ENCODE data around the gene THSD7B.

THSD7B gene, protein sequence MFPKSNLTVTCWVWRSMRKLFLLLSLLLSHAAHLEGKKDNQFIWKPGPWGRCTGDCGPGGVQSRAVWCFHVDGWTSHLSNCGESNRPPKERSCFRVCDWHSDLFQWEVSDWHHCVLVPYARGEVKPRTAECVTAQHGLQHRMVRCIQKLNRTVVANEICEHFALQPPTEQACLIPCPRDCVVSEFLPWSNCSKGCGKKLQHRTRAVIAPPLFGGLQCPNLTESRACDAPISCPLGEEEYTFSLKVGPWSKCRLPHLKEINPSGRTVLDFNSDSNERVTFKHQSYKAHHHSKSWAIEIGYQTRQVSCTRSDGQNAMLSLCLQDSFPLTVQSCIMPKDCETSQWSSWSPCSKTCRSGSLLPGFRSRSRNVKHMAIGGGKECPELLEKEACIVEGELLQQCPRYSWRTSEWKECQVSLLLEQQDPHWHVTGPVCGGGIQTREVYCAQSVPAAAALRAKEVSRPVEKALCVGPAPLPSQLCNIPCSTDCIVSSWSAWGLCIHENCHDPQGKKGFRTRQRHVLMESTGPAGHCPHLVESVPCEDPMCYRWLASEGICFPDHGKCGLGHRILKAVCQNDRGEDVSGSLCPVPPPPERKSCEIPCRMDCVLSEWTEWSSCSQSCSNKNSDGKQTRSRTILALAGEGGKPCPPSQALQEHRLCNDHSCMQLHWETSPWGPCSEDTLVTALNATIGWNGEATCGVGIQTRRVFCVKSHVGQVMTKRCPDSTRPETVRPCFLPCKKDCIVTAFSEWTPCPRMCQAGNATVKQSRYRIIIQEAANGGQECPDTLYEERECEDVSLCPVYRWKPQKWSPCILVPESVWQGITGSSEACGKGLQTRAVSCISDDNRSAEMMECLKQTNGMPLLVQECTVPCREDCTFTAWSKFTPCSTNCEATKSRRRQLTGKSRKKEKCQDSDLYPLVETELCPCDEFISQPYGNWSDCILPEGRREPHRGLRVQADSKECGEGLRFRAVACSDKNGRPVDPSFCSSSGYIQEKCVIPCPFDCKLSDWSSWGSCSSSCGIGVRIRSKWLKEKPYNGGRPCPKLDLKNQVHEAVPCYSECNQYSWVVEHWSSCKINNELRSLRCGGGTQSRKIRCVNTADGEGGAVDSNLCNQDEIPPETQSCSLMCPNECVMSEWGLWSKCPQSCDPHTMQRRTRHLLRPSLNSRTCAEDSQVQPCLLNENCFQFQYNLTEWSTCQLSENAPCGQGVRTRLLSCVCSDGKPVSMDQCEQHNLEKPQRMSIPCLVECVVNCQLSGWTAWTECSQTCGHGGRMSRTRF (N-terminal part only)

GRCh38 chr2:136765256-136766072, at the start of gene THSD7B:
Gene THSD7B (plus strand): TSS chr2:136765545. CDS start chr2:136882179, 116,634 bp downstream.
- DNase-seq (ENCODE audit: low spot score), result no peak
- TF ChIP-seq CTCF (conservative IDR thresholded peaks at IDR 0.05; ENCODE audit: low read depth), result no peak
- no peak within 1 kb of the TSS for H3K27ac ChIP-seq
- POLR2A ChIA-PET (ENCODE audit: low non-redundant PET), result no interaction called here
- CTCF ChIA-PET, result interaction anchor here (0.6 kb wide), 2 partner anchors 788 to 851 kb away, joined by 4 to 7 read pairs; no protein-coding TSS in a partner anchor

DNA sequence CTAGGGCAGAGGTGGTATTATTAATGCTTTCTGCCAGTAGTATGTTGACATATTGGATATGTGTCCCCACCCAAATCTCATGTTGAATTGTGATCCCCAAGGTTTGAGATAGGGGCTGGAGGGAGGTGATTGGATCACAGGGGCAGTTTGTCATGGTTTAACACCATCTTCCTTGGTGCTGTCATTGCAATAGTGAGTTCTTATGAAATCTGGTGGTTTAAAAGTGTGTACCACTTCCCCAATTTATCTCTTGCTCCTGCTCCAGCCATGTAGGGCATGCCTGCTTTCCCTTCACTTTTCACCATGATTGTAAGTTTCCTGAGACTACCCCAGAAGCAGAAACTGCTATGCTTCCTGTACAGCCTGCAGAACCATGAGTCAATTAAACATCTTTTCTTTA, 47.1 kb upstream of the THSD7B start:
- DNase-seq (ENCODE audit: low spot score), result no peak
- no peak for TF ChIP-seq CTCF (conservative IDR thresholded peaks at IDR 0.05; ENCODE audit: low read depth)
- ChIA-PET POLR2A (ENCODE audit: low non-redundant PET) (no interaction called here), CTCF (no interaction called here)
- no peak overlapping the region for H3K27ac ChIP-seq

DNA sequence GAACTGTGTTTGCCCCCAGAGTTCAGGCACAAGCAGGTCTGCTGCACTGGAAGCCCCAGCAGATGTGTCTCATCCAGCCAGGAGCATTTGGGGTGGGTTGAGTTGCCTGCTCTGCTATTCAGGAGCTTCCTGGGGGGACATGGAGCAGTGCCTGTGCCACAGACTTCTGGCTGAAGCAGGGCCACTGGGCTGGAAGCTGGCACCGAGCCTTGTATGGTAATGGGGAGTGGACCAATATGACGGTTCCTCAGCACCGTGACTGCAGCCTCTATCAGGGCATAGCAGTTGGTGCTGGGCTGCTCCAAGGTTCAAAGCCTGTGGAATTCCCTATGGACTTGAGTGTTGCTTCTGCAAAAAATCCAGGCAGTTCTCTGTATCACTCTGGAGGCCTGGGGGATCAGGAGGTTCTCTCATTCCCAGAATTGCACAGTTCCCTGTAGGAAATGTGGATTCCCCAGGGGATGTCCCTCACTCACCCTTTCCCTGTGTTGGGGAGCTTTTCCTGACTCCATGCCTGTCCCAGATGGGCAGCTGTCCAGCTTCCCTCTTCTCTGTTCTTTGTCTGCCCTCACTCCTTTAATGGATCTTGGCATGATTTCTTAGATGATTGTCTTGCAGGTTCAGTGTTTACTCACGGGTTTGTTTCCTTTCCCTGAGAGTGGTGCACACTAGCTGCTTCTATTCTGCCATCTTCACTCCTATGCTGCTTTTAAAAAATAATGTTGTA, 37.2 kb upstream of the THSD7B start:
- TF ChIP-seq CTCF (conservative IDR thresholded peaks at IDR 0.05; ENCODE audit: low read depth), result no peak
- POLR2A ChIA-PET (ENCODE audit: low non-redundant PET), result no interaction called here
- CTCF ChIA-PET, result no interaction called here
- DNase-seq (ENCODE audit: low spot score), result no peak
- no peak overlapping the region for H3K27ac ChIP-seq

- ChIA-PET POLR2A (ENCODE audit: low non-redundant PET) (no interaction called here), CTCF (interaction anchor here (0.8 kb wide), 1 partner anchor 11 kb away, joined by 3 read pairs; no protein-coding TSS in a partner anchor)
- no peak overlapping the region for H3K27ac ChIP-seq
- TF ChIP-seq CTCF (conservative IDR thresholded peaks at IDR 0.05; ENCODE audit: low read depth), result no peak
- no peak for DNase-seq (ENCODE audit: low spot score)
Observed at GRCh38 chr2:136736236-136736635, 29.1 kb upstream of the THSD7B start.

DNA sequence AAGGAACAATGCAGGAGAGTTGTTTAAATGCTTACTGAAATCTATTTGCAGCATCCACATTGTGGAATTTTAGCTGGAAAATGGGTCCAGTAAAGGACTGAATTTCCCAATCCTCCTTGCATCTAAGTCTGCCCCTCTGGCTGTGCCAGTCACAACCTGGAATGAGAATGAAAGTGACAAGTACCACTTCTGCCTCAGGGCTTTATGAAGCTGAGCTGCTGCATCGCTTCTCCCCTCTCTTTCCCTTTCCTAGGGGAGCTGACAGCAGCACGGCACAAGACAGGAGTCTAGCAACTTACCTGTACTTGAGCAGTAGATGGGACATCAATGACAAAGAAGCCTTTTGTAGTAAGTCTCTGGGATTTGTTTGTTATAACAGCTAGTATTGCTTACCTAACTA, 27.3 kb upstream of the THSD7B start:
- POLR2A ChIA-PET (ENCODE audit: low non-redundant PET), result no interaction called here
- no peak for TF ChIP-seq CTCF (conservative IDR thresholded peaks at IDR 0.05; ENCODE audit: low read depth)
- no peak for DNase-seq (ENCODE audit: low spot score)
- CTCF ChIA-PET, result interaction anchor here (1.2 kb wide), 1 partner anchor 9 kb away, joined by 3 read pairs; no protein-coding TSS in a partner anchor
- H3K27ac ChIP-seq, result no peak overlapping the region

Data from RWPE1 (cell line).